Stimulated activated CD8-positive, alpha-beta memory T cell treated with anti-CD3 and anti-CD28 coated beads, Interleukin-4, amount 100 ng/mL, for 48 hours (primary cell): ENCODE data around the gene HCK.

Source experiments
- DNase-seq: peaks from one replicate; pipeline ENCODE4 v3.0.0-alpha.2; 2020

Gene HCK

GRCh38 chr20:32134026-32134425, 82.0 kb downstream of the HCK start:
- DNase-seq, result no peak

GRCh38 chr20:32135983-32136515, 84.0 kb downstream of the HCK start:
- no peak for DNase-seq

GRCh38 chr20:32138921-32139320, 86.9 kb downstream of the HCK start:
- DNase-seq, result no peak

DNA sequence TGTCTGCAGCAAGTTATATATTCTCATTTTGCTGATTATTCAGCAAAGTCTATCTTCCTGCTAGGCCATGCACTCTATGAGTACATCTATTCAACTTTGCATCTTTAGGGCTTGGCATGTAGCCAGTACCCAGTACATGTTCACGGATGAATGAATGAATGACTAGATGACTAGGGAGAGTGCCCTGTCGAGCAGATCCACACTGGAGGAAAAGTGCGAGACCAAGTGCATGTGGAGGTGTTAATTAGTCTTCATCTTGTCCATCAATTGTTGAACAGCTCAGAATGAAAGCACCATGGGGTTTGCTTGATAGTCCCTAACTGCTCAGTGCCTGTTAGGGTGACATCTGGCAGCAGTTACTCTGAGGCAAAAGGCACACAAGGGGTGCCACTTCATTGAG, 87.9 kb downstream of the HCK start:
- no peak for DNase-seq

DNA sequence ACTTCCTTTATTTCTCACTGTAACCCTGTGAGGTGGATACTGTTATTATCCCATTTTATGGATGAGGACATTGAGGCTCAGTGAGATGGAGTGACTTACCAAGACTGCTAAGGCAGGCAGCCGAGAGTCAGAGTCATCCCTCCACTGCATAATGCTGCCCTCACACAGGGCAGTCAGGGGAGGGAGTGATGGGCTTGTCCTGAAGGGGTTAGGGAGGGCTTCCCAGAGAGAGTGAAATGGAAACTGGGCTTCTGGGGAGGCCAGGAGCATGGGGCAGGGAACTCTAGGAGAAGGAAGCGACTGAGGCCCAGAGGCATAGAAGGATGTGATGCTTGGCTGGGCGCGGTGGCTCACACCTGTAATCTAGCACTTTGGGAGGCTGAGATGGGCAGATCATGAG, 88.6 kb downstream of the HCK start:
- no peak for DNase-seq

- no peak for DNase-seq
These were observed 89.5 kb downstream of the HCK start for GRCh38 chr20:32141465-32141980.

- no peak for DNase-seq
These were observed 90.0 kb downstream of the HCK start for GRCh38 chr20:32142088-32142487.

DNA sequence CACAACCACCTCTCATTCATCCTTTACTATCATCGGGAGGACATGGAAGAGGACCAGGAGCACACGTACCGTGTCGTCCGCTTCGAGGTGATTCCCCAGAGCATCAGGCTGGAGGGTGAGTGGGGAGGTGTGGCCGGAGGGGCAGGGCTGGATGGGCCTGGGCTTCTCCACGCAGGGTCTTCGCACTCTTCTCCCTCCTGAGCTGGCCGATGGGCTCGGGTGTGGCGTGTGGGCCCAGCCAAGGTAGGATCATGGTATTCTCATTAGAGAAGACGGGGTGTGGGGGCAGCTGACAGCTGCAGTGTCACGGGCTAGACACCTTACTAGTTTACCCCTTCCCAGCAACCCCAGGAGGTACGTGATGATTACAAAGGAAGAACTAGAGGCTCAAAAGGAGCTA, 90.9 kb downstream of the HCK start:
- no peak for DNase-seq

DNA sequence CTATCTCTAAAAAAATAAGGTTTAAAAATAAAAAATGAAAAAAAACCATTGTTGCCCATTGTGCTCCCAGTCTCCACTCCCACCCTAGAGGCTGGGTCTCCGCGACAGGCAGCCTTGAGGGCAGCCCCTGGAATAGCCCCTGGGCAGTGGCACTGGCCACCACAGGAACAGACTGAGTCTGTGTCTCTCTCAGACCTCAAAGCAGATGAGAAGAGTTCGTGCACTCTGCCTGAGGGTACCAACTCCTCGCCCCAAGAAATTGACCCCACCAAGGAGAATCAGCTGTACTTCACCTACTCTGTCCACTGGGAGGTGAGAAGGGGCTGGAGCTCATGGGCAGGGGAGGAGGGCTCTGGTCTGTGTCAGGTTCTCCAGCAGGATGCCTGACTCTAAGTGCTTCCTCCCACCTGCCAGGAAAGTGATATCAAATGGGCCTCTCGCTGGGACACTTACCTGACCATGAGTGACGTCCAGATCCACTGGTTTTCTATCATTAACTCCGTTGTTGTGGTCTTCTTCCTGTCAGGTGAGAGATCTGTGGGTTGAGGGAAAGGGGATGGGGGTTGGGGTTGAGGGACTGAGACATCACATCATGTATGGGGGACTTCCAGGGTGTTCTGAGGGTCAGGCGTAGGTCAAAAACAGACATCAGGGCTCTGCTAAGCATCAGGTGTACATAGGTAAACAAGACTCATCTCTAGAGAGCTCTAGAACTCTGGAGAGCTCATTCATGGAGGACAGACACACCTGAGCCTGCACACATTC, 93.0 kb downstream of the HCK start:
- no peak for DNase-seq

GRCh38 chr20:32149566-32150170, 97.6 kb downstream of the HCK start:
- DNase-seq, result no peak

- no peak for DNase-seq
These were observed 98.3 kb downstream of the HCK start for GRCh38 chr20:32150291-32150848.
